WTC11 (cell line): ENCODE measurements around the gene HIF3A. TPM values are rescaled to one million over a fixed set of nuclear protein-coding genes. Genes with fewer than 3 reads are reported as not detected.

Experiments
- ATAC-seq: fragments of 200-7000 bp; cut with Tn5 transposase; 2 replicates; pipeline ENCODE4 v1.10.0; 2021; ENCODE audit warnings: mild to moderate bottlenecking, moderate library complexity
- CTCF ChIA-PET: fragments of 300-600 bp; sonication (Branson Sonifier 250); formaldehyde crosslinking; loops from one replicate; lab custom pipeline; 2021; ENCODE audit warnings: antibody characterized with exemption; lab: Charles Lee
- POLR2A ChIA-PET: fragments of 350-600 bp; sonication (Branson Sonifier 250); formaldehyde crosslinking; loops from one replicate; lab custom pipeline; 2021; ENCODE audit warnings: antibody characterized with exemption; lab: Charles Lee
- DNase-seq: peaks from one replicate; pipeline ENCODE4 v3.0.0; 2021; ENCODE audit warnings: low spot score
- H3K27ac Mint-ChIP-seq: 2 replicates; pipeline ENCODE4 v1.8.0; 2021; ENCODE audit warnings: mixed read lengths
- H3K27me3 Mint-ChIP-seq: 2 replicates; pipeline ENCODE4 v1.8.0; 2021; ENCODE audit warnings: low read depth, mild to moderate bottlenecking, moderate library complexity, mixed read lengths
- H3K36me3 Mint-ChIP-seq: 2 replicates; pipeline ENCODE4 v1.8.0; 2021; ENCODE audit warnings: mixed read lengths
- H3K4me1 Mint-ChIP-seq: 2 replicates; pipeline ENCODE4 v1.8.0; 2022; ENCODE audit warnings: mixed read lengths
- H3K4me3 Mint-ChIP-seq: 2 replicates; pipeline ENCODE4 v1.8.0; 2021; ENCODE audit warnings: mild to moderate bottlenecking, moderate library complexity, mixed read lengths
- H3K9me3 Mint-ChIP-seq: 2 replicates; pipeline ENCODE4 v1.8.0; 2021; ENCODE audit warnings: mixed read lengths
- ATF3 ChIP-seq: sonication (generic); formaldehyde crosslinking; conservative IDR thresholded peaks from 2 replicates; pipeline ENCODE4 v1.8.1; 2022; ENCODE audit warnings: mild to moderate bottlenecking, missing genetic modification reagents
- CREB1 ChIP-seq: sonication (generic); formaldehyde crosslinking; IDR thresholded peaks from 2 replicates; pipeline ENCODE4 v1.8.0; 2023; ENCODE audit warnings: mild to moderate bottlenecking, missing genetic modification reagents
- CREM ChIP-seq: sonication (generic); formaldehyde crosslinking; IDR thresholded peaks from 2 replicates; pipeline ENCODE4 v1.8.1; 2022; ENCODE audit warnings: mild to moderate bottlenecking, missing genetic modification reagents, moderate library complexity
- ESRRA ChIP-seq: sonication (generic); formaldehyde crosslinking; IDR thresholded peaks from 2 replicates; pipeline ENCODE4 v1.8.1; 2022; ENCODE audit warnings: mild to moderate bottlenecking, missing genetic modification reagents, borderline replicate concordance
- ETV6 ChIP-seq: sonication (generic); formaldehyde crosslinking; IDR thresholded peaks from 2 replicates; pipeline ENCODE4 v1.8.1; 2022; ENCODE audit warnings: mild to moderate bottlenecking, missing genetic modification reagents
- GRHL2 ChIP-seq: fragments of 250-450 bp; sonication (Bioruptor Pico); IDR thresholded peaks from 2 replicates; pipeline ENCODE4 v1.8.0; 2022; ENCODE audit warnings: mild to moderate bottlenecking, moderate library complexity; ENCODE audit not compliant: insufficient replicate concordance, severe bottlenecking
- IRF2 ChIP-seq: sonication (generic); formaldehyde crosslinking; IDR thresholded peaks from 2 replicates; pipeline ENCODE4 v1.8.0; 2022; ENCODE audit warnings: low read depth, missing genetic modification reagents, borderline replicate concordance
- JUN ChIP-seq: sonication (generic); formaldehyde crosslinking; IDR thresholded peaks from 2 replicates; pipeline ENCODE4 v1.8.0; 2023; ENCODE audit warnings: mild to moderate bottlenecking, missing genetic modification reagents
- KAT7 ChIP-seq: sonication (generic); formaldehyde crosslinking; IDR thresholded peaks from 2 replicates; pipeline ENCODE4 v1.8.1; 2023; ENCODE audit warnings: missing genetic modification reagents, mild to moderate bottlenecking, borderline replicate concordance
- MXD4 ChIP-seq: fragments of 250-450 bp; sonication (Bioruptor Pico); IDR thresholded peaks from 2 replicates; pipeline ENCODE4 v1.8.0; 2021; ENCODE audit warnings: mild to moderate bottlenecking, moderate library complexity, borderline replicate concordance
- NFYB ChIP-seq: sonication (generic); formaldehyde crosslinking; conservative IDR thresholded peaks from 2 replicates; pipeline ENCODE4 v1.8.0; 2022; ENCODE audit warnings: low read depth, missing genetic modification reagents
- NR2C2 ChIP-seq: sonication (generic); formaldehyde crosslinking; IDR thresholded peaks from 2 replicates; pipeline ENCODE4 v1.8.0; 2022; ENCODE audit warnings: mild to moderate bottlenecking, missing genetic modification reagents
- OVOL2 ChIP-seq: fragments of 250-450 bp; sonication (Bioruptor Pico); IDR thresholded peaks from 2 replicates; pipeline ENCODE4 v1.9.0; 2021; ENCODE audit warnings: mild to moderate bottlenecking, borderline replicate concordance
- PREB ChIP-seq: sonication (generic); formaldehyde crosslinking; IDR thresholded peaks from 2 replicates; pipeline ENCODE4 v1.8.1; 2022; ENCODE audit warnings: mild to moderate bottlenecking, missing genetic modification reagents, moderate library complexity, borderline replicate concordance
- TEAD4 ChIP-seq: sonication (generic); formaldehyde crosslinking; IDR thresholded peaks from 2 replicates; pipeline ENCODE4 v1.8.0; 2022; ENCODE audit warnings: mild to moderate bottlenecking, missing genetic modification reagents
- ZBTB21 ChIP-seq: sonication (generic); formaldehyde crosslinking; IDR thresholded peaks from 2 replicates; pipeline ENCODE4 v1.8.1; 2023; ENCODE audit warnings: mild to moderate bottlenecking, missing genetic modification reagents, borderline replicate concordance
- ZNF317 ChIP-seq: sonication (generic); formaldehyde crosslinking; IDR thresholded peaks from 2 replicates; pipeline ENCODE4 v1.8.1; 2023; ENCODE audit warnings: low read depth, mild to moderate bottlenecking, moderate library complexity, missing genetic modification reagents, borderline replicate concordance
- ZNF416 ChIP-seq: fragments of 250-450 bp; sonication (Bioruptor Pico); IDR thresholded peaks from 2 replicates; pipeline ENCODE4 v1.9.0; 2021; ENCODE audit warnings: mild to moderate bottlenecking, inconsistent platforms
- ZNF423 ChIP-seq: fragments of 250-450 bp; sonication (Bioruptor Pico); IDR thresholded peaks from 2 replicates; pipeline ENCODE4 v2.1.2; 2022; ENCODE audit warnings: mild to moderate bottlenecking, moderate library complexity
- ZNF425 ChIP-seq: fragments of 250-450 bp; sonication (Bioruptor Pico); conservative IDR thresholded peaks from 2 replicates; pipeline ENCODE4 v1.9.0; 2021; ENCODE audit warnings: mild to moderate bottlenecking
- total RNA-seq: library from RNA; stranded (reverse); gene quantifications from 3 replicates; pipeline ENCODE4 v1.2.3, GENCODE V29; 2021
- TF ChIP-seq, protein P1 (sequence below): sonication (generic); formaldehyde crosslinking; IDR thresholded peaks from 2 replicates; pipeline ENCODE4 v1.8.1; 2023; ENCODE audit warnings: mild to moderate bottlenecking, moderate library complexity, missing genetic modification reagents
- TF ChIP-seq, protein P2 (sequence below): fragments of 250-450 bp; sonication (Bioruptor Pico); IDR thresholded peaks from 2 replicates; pipeline ENCODE4 v1.9.0; 2021; ENCODE audit warnings: mild to moderate bottlenecking, borderline replicate concordance

The HIF3A gene
- total RNA-seq, 1 experiment from 2014 or later: 31.8 TPM

DNA sequence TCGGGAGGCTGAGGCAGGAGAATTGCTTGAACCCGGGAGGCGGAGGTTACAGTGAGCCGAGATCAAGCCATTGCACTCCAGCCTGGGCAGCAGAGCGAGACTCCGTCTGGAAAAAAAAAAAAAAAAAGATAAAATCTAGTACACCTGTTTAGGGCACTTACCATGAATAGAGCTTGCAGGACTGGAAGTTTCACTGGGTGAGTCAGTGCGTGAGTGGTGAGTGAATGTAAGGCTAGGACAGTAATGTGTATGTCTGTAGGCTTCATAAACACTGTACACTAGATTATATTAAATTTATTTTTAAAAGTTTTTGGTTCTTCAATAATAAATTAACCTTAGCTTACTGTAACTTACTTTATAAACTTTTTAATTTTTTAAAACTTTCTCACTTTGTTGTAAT, 73.0 kb downstream of the HIF3A start (continued):
- no peak for TF ChIP-seq IRF2 (CRISPR knock-in tag)
- TF ChIP-seq NFYB (CRISPR knock-in tag): no peak
- TF ChIP-seq, protein P1, sequence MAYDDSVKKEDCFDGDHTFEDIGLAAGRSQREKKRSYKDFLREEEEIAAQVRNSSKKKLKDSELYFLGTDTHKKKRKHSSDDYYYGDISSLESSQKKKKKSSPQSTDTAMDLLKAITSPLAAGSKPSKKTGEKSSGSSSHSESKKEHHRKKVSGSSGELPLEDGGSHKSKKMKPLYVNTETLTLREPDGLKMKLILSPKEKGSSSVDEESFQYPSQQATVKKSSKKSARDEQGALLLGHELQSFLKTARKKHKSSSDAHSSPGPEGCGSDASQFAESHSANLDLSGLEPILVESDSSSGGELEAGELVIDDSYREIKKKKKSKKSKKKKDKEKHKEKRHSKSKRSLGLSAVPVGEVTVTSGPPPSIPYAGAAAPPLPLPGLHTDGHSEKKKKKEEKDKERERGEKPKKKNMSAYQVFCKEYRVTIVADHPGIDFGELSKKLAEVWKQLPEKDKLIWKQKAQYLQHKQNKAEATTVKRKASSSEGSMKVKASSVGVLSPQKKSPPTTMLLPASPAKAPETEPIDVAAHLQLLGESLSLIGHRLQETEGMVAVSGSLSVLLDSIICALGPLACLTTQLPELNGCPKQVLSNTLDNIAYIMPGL (CRISPR knock-in tag): no peak
- no peak for TF ChIP-seq NR2C2 (CRISPR knock-in tag)

- Mint-ChIP-seq H3K4me3 (no peak overlapping the region), H3K27ac (peak overlapping the region; percentile 97), H3K4me1 (peaks cover 39% of the 10 kb centered on the region), H3K36me3 (peaks cover 17% of the 10 kb centered on the region), H3K9me3 (no peaks in the 10 kb centered on the region), H3K27me3 (no peaks in the 10 kb centered on the region)
- TF ChIP-seq CREM (CRISPR knock-in tag): no peak
- TF ChIP-seq ZNF416 (CRISPR knock-in tag): no peak
- TF ChIP-seq ZNF423 (CRISPR knock-in tag): no peak
- TF ChIP-seq CREB1 (CRISPR knock-in tag): no peak
- TF ChIP-seq OVOL2 (CRISPR knock-in tag): no peak
- TF ChIP-seq PREB (CRISPR knock-in tag): no peak
- TF ChIP-seq, protein P2, sequence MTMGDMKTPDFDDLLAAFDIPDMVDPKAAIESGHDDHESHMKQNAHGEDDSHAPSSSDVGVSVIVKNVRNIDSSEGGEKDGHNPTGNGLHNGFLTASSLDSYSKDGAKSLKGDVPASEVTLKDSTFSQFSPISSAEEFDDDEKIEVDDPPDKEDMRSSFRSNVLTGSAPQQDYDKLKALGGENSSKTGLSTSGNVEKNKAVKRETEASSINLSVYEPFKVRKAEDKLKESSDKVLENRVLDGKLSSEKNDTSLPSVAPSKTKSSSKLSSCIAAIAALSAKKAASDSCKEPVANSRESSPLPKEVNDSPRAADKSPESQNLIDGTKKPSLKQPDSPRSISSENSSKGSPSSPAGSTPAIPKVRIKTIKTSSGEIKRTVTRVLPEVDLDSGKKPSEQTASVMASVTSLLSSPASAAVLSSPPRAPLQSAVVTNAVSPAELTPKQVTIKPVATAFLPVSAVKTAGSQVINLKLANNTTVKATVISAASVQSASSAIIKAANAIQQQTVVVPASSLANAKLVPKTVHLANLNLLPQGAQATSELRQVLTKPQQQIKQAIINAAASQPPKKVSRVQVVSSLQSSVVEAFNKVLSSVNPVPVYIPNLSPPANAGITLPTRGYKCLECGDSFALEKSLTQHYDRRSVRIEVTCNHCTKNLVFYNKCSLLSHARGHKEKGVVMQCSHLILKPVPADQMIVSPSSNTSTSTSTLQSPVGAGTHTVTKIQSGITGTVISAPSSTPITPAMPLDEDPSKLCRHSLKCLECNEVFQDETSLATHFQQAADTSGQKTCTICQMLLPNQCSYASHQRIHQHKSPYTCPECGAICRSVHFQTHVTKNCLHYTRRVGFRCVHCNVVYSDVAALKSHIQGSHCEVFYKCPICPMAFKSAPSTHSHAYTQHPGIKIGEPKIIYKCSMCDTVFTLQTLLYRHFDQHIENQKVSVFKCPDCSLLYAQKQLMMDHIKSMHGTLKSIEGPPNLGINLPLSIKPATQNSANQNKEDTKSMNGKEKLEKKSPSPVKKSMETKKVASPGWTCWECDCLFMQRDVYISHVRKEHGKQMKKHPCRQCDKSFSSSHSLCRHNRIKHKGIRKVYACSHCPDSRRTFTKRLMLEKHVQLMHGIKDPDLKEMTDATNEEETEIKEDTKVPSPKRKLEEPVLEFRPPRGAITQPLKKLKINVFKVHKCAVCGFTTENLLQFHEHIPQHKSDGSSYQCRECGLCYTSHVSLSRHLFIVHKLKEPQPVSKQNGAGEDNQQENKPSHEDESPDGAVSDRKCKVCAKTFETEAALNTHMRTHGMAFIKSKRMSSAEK (CRISPR knock-in tag): no peak
- TF ChIP-seq KAT7 (CRISPR knock-in tag): no peak
- TF ChIP-seq GRHL2 (CRISPR knock-in tag): no peak
- no peak for TF ChIP-seq NR2C2 (CRISPR knock-in tag)
- no peak for TF ChIP-seq TEAD4 (CRISPR knock-in tag)
- TF ChIP-seq, protein P1 (CRISPR knock-in tag): no peak
- TF ChIP-seq ESRRA (CRISPR knock-in tag): no peak
- no peak for TF ChIP-seq ZNF317 (CRISPR knock-in tag)
- TF ChIP-seq ZNF425: no peak
- TF ChIP-seq ZBTB21 (CRISPR knock-in tag): no peak
- no peak for TF ChIP-seq ATF3 (CRISPR knock-in tag)
- TF ChIP-seq MXD4 (CRISPR knock-in tag): no peak
- TF ChIP-seq ETV6: no peak
- TF ChIP-seq JUN (CRISPR knock-in tag): no peak
- DNase-seq (no peak), ATAC-seq (0 out of 2 replicates have a peak, but pooled peaks have one; percentile 3)
- POLR2A ChIA-PET: interaction anchor here (1.1 kb wide), 1 partner anchor 10 kb away, joined by 3 read pairs; no protein-coding TSS in a partner anchor
- CTCF ChIA-PET: interaction anchor here (0.6 to 3.4 kb wide), 19 partner anchors 10 to 294 kb away, joined by 3 to 35 read pairs (median 5); partner anchors contain the start of genes HIF3A and PPP5C
Measured at GRCh38 chr19:46371371-46371901, 74.6 kb downstream of the HIF3A start.
